Liver (tissue), 9 donors: ENCODE results near the gene NRG3. TPM values are rescaled to one million over a fixed set of nuclear protein-coding genes. Genes with fewer than 3 reads are reported as not detected.

ENCODE experiments used
- DNase-seq: peaks from one replicate; pipeline ENCODE4 v3.0.0-alpha.2; 2017; ENCODE audit warnings: low spot score
- H3K27ac ChIP-seq, 2 donors: one replicate each; pipeline ENCODE4 v1.7.0; 2013; ENCODE audit warnings: inconsistent platforms in 2 of 2, low read length in 2 of 2, control low read depth in 1 of 2, low read depth in 1 of 2, mild to moderate bottlenecking in 1 of 2
- H3K27me3 ChIP-seq, 4 donors: one replicate each; pipeline versions ENCODE4 v1.6.1 to v1.7.0; 2013; ENCODE audit warnings: low read length in 3 of 4, inconsistent platforms in 1 of 4, mild to moderate bottlenecking in 1 of 4, moderate library complexity in 1 of 4; ENCODE audit not compliant: control insufficient read depth in 4 of 4, insufficient read depth in 4 of 4
- H3K36me3 ChIP-seq, 4 donors: one replicate each; pipeline versions ENCODE4 v1.6.1 to v1.7.0; 2013; ENCODE audit warnings: low read length in 3 of 4, mild to moderate bottlenecking in 3 of 4, low read depth in 1 of 4, moderate library complexity in 1 of 4; ENCODE audit not compliant: control insufficient read depth in 4 of 4, insufficient read depth in 3 of 4
- H3K4me1 ChIP-seq, 4 donors: one replicate each; pipeline versions ENCODE4 v1.6.1 to v1.7.0; 2013; ENCODE audit warnings: low read length in 3 of 4, mild to moderate bottlenecking in 3 of 4, moderate library complexity in 1 of 4; ENCODE audit not compliant: control insufficient read depth in 4 of 4, insufficient read depth in 4 of 4
- H3K4me3 ChIP-seq, 3 donors: one replicate each; pipeline versions ENCODE4 v1.6.1 to v1.7.0; 2013; ENCODE audit warnings: low read length in 3 of 3, control low read depth in 1 of 3, low read depth in 1 of 3, mild to moderate bottlenecking in 1 of 3
- H3K9ac ChIP-seq, 2 donors: one replicate each; pipeline ENCODE4 v1.7.0; 2013; ENCODE audit warnings: low read length in 2 of 2, mild to moderate bottlenecking in 2 of 2, moderate library complexity in 2 of 2, control low read depth in 1 of 2, low read depth in 1 of 2
- H3K9me3 ChIP-seq, 4 donors: one replicate each; pipeline versions ENCODE4 v1.6.1 to v1.7.0; 2013; ENCODE audit warnings: low read length in 3 of 4; ENCODE audit not compliant: control insufficient read depth in 4 of 4
- EGR1 ChIP-seq, 2 donors: IDR thresholded peaks; 2 replicates each; pipeline ENCODE4 v1.6.1; 2016 to 2018; ENCODE audit warnings: antibody characterized with exemption in 2 of 2, low read depth in 2 of 2
- FOXA1 ChIP-seq: IDR thresholded peaks from 2 replicates; pipeline ENCODE4 v1.6.1; 2016; ENCODE audit warnings: antibody characterized with exemption
- HNF4G ChIP-seq: IDR thresholded peaks from 2 replicates; pipeline ENCODE4 v1.6.1; 2016; ENCODE audit warnings: antibody characterized with exemption
- NR2F2 ChIP-seq: IDR thresholded peaks from 2 replicates; pipeline ENCODE4 v1.6.1; 2016; ENCODE audit warnings: antibody characterized with exemption
- RAD21 ChIP-seq, 2 donors: IDR thresholded peaks; 2 replicates each; pipeline ENCODE4 v1.6.1; 2016; ENCODE audit warnings: antibody characterized with exemption in 2 of 2, mild to moderate bottlenecking in 2 of 2
- SP1 ChIP-seq: IDR thresholded peaks from 2 replicates; pipeline ENCODE4 v1.6.1; 2018; ENCODE audit warnings: antibody characterized with exemption, mild to moderate bottlenecking
- TAF1 ChIP-seq: conservative IDR thresholded peaks from 2 replicates; pipeline ENCODE4 v1.6.1; 2016; ENCODE audit warnings: antibody characterized with exemption, mild to moderate bottlenecking
- YY1 ChIP-seq: IDR thresholded peaks from 2 replicates; pipeline ENCODE4 v1.6.1; 2016; ENCODE audit warnings: antibody characterized with exemption, mild to moderate bottlenecking
- WGBS: extraction: QIAGEN DNeasy Blood & Tissue Kit; methylation state at CpG from one replicate; pipeline ENCODE4 v1.1.7; 2013; 5-methylcytosine and 5-hydroxymethylcytosine counted together
- polyA plus RNA-seq, 2 donors: library from polyadenylated mRNA; stranded (reverse) in 1 of 2; unstranded in 1 of 2; fragments of 200-250 nt in 1 of 2; fragments of >200 nt in 1 of 2; fragmentation: Nextera tagmentation in 1 of 2; extraction: Ambion mirVana in 1 of 2; gene quantifications; one replicate each; pipeline versions ENCODE4 v1.2.1 to v1.2.3, GENCODE V29; 2013 to 2015
- total RNA-seq, 2 donors: library from RNA; depleted of rRNA; stranded (reverse); fragments of >200 nt; gene quantifications; one replicate each; pipeline ENCODE4 v1.2.3, GENCODE V29; 2014
- TF ChIP-seq, protein P1 (sequence below): IDR thresholded peaks from 2 replicates; pipeline ENCODE4 v1.6.1; 2016; ENCODE audit warnings: antibody characterized with exemption
- TF ChIP-seq, protein P2 (sequence below): IDR thresholded peaks from 2 replicates; pipeline ENCODE4 v1.6.1; 2016; ENCODE audit warnings: antibody characterized with exemption, mild to moderate bottlenecking
- TF ChIP-seq, protein P3 (sequence below): IDR thresholded peaks from 2 replicates; pipeline ENCODE4 v1.6.1; 2016; ENCODE audit warnings: antibody characterized with exemption
- donor health status: healthy.
- donor health status: healthy.
- donor health status: healthy.
- donor health status: healthy.
- donor health status: healthy.

Gene NRG3
- total and polyA plus RNA-seq, 4 donors: 0.24 to 3.7 (median 0.38) TPM

- TF ChIP-seq, protein P1, sequence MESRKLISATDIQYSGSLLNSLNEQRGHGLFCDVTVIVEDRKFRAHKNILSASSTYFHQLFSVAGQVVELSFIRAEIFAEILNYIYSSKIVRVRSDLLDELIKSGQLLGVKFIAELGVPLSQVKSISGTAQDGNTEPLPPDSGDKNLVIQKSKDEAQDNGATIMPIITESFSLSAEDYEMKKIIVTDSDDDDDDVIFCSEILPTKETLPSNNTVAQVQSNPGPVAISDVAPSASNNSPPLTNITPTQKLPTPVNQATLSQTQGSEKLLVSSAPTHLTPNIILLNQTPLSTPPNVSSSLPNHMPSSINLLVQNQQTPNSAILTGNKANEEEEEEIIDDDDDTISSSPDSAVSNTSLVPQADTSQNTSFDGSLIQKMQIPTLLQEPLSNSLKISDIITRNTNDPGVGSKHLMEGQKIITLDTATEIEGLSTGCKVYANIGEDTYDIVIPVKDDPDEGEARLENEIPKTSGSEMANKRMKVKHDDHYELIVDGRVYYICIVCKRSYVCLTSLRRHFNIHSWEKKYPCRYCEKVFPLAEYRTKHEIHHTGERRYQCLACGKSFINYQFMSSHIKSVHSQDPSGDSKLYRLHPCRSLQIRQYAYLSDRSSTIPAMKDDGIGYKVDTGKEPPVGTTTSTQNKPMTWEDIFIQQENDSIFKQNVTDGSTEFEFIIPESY: no peak
- TF ChIP-seq RAD21 (IDR thresholded peaks at IDR 0.05): no peak
- no peak for TF ChIP-seq NR2F2
- TF ChIP-seq SP1: no peak
These were observed 370.2 kb downstream of the NRG3 start (continued) for GRCh38 chr10:82245157-82245556.

- H3K27me3 ChIP-seq: no peaks in the 10 kb centered on the region
- 72% methylated on average over 4 of the region's 4 CpGs for WGBS
- H3K27ac ChIP-seq: no peak overlapping the region
These were observed 371.0 kb downstream of the NRG3 start for GRCh38 chr10:82245906-82246560.

More at GRCh38 chr10:82245906-82246560, 371.0 kb downstream of the NRG3 start:
- Histone ChIP-seq H3K9ac (no peak overlapping the region), H3K9me3 (no peaks in the 10 kb centered on the region), H3K4me1 (no peaks in the 10 kb centered on the region), H3K36me3 (no peaks in the 10 kb centered on the region), H3K4me3 (no peak overlapping the region)
- no peak for DNase-seq
- no peak for TF ChIP-seq HNF4G
- TF ChIP-seq, protein P2, sequence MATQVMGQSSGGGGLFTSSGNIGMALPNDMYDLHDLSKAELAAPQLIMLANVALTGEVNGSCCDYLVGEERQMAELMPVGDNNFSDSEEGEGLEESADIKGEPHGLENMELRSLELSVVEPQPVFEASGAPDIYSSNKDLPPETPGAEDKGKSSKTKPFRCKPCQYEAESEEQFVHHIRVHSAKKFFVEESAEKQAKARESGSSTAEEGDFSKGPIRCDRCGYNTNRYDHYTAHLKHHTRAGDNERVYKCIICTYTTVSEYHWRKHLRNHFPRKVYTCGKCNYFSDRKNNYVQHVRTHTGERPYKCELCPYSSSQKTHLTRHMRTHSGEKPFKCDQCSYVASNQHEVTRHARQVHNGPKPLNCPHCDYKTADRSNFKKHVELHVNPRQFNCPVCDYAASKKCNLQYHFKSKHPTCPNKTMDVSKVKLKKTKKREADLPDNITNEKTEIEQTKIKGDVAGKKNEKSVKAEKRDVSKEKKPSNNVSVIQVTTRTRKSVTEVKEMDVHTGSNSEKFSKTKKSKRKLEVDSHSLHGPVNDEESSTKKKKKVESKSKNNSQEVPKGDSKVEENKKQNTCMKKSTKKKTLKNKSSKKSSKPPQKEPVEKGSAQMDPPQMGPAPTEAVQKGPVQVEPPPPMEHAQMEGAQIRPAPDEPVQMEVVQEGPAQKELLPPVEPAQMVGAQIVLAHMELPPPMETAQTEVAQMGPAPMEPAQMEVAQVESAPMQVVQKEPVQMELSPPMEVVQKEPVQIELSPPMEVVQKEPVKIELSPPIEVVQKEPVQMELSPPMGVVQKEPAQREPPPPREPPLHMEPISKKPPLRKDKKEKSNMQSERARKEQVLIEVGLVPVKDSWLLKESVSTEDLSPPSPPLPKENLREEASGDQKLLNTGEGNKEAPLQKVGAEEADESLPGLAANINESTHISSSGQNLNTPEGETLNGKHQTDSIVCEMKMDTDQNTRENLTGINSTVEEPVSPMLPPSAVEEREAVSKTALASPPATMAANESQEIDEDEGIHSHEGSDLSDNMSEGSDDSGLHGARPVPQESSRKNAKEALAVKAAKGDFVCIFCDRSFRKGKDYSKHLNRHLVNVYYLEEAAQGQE: no peak
- TF ChIP-seq SP1: no peak
- no peak for TF ChIP-seq YY1
- no peak for TF ChIP-seq FOXA1
- TF ChIP-seq, protein P3, sequence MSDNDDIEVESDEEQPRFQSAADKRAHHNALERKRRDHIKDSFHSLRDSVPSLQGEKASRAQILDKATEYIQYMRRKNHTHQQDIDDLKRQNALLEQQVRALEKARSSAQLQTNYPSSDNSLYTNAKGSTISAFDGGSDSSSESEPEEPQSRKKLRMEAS: no peak
- no peak for TF ChIP-seq TAF1
- TF ChIP-seq, protein P1: no peak
- TF ChIP-seq EGR1 (IDR thresholded peaks at IDR 0.05; ENCODE audit: low read depth in 2 of 2): no peak
